Measurements from ENCODE around the gene ACACA. TPM values are rescaled to one million over a fixed set of nuclear protein-coding genes. Genes with fewer than 3 reads are reported as not detected.

ACACA gene
- total and polyA plus RNA-seq, 9 of the 15 experiments (the other 6 are each of a cell fraction or from before 2014, with no cell fraction given) = 35.9 to 135 (median 88.4) TPM

DNA sequence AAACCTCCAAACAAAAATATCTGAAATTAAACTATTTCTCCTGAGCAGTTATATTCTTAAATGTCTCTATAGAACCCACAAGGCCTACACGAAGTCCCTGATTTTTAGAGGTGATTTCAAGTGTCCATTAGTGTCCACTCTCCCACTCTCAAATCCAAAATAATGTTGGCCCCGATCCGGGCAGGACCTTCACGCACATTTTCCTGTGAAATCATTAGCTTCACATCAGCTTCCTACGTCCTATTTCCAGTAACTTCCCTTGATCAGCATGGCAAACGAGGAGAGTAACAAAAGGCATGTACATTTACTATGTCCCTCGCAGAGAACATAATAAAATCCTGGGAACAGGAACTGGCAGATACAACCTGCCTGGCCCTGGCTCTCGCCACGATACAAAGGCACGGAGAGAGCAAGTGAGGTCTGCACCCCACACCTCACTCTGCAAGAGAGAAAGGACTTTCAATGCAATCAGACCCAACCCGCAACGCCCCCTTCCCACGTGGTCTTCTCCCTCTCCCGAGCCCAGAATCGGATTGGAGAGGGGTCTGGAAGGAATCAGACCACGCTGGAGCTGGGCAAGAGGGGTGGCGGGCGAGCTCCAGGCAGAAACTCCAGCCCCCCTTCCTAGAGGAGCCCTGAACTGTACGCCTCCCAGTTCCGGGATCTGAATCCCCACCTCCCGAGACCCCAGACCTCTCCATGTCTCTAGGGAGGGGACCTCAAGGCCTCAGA, 48.4 kb downstream of the ACACA start (continued):
- TF ChIP-seq HOXB6 (CRISPR knock-in tag; IDR thresholded peaks at IDR 0.05; ENCODE audit: borderline replicate concordance) (no peak), ZMIZ1 (IDR thresholded peaks at IDR 0.05; ENCODE audit: low read depth in 2 of 2, low read length in 2 of 2) (no peak), TAL1 (IDR thresholded peaks at IDR 0.05) (no peak), SRF (CRISPR knock-in tag; IDR thresholded peaks at IDR 0.05) (no peak), ZNF644 (tag; IDR thresholded peaks at IDR 0.05; ENCODE audit: low read depth) (no peak), CREBBP (IDR thresholded peaks at IDR 0.05; ENCODE audit: low read depth, low read length) (no peak), THRAP3 (IDR thresholded peaks at IDR 0.05; ENCODE audit: borderline replicate concordance) (no peak), STAT5A (IDR thresholded peaks at IDR 0.05; ENCODE audit: borderline replicate concordance, low read length) (no peak), PPARD (CRISPR knock-in tag; IDR thresholded peaks at IDR 0.05) (no peak), ZSCAN29 (IDR thresholded peaks at IDR 0.05) (no peak), BRD9 (IDR thresholded peaks at IDR 0.05; ENCODE audit: low read depth, partially characterized antibody) (no peak), ZBTB7A (IDR thresholded peaks at IDR 0.05; ENCODE audit: borderline replicate concordance, control insufficient read depth, low read depth, low read length) (peak; percentile 42; the same call in 1 of the 2 replicates), THRB (CRISPR knock-in tag; conservative IDR thresholded peaks at IDR 0.05) (no peak), SNIP1 (IDR thresholded peaks at IDR 0.05; ENCODE audit: low read depth) (no peak), HDAC6 (IDR thresholded peaks at IDR 0.05; ENCODE audit: low read depth, low read length) (no peak), SPI1 (IDR thresholded peaks at IDR 0.05; ENCODE audit: borderline replicate concordance, low read depth, low read length) (0 out of 2 replicates have a peak, but pooled peaks have one; percentile 24), HDAC1 (IDR thresholded peaks at IDR 0.05) (no peak; a peak in 1 of 4 replicates), XRCC4 (IDR thresholded peaks at IDR 0.05; ENCODE audit: extremely low read depth, insufficient read depth, insufficient read length) (no peak), ZBED1 (IDR thresholded peaks at IDR 0.05) (no peak), ZNF212 (CRISPR knock-in tag; IDR thresholded peaks at IDR 0.05) (no peak), BCL6 (CRISPR knock-in tag; IDR thresholded peaks at IDR 0.05) (no peak), CHD1 (IDR thresholded peaks at IDR 0.05; ENCODE audit: low read length) (peak; percentile 64), MEF2D (tag; conservative IDR thresholded peaks at IDR 0.05; ENCODE audit: low read depth) (no peak), NRF1 (conservative IDR thresholded peaks at IDR 0.05 in 1 of 2, IDR thresholded peaks at IDR 0.05 in 1 of 2) (no peak), ZNF445 (CRISPR knock-in tag; IDR thresholded peaks at IDR 0.05; ENCODE audit: low read depth) (no peak)
- TF ChIP-seq, protein P1, sequence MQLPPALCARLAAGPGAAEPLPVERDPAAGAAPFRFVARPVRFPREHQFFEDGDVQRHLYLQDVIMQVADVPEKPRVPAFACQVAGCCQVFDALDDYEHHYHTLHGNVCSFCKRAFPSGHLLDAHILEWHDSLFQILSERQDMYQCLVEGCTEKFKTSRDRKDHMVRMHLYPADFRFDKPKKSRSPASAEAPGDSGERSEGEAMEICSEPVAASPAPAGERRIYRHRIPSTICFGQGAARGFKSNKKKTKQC (CRISPR knock-in tag; IDR thresholded peaks at IDR 0.05) = no peak; the same call in 1 of the 2 replicates

All from K562 (cell line).